Measurements from ENCODE around the gene CCDC149. TPM values are rescaled to one million over a fixed set of nuclear protein-coding genes. Genes with fewer than 3 reads are reported as not detected.

The CCDC149 gene
- total RNA-seq, 1 experiment from 2014 or later, result 5.3 TPM

- ChIA-PET POLR2A (no interaction called here), RAD21 (ENCODE audit: low non-redundant PET in 1 of 2, low total read pairs in 2 of 2, uncharacterized antibody in 2 of 2, unreplicated experiment in 2 of 2) (no interaction called here), CTCF (no interaction called here)
- Histone ChIP-seq H3K9me2 (ENCODE audit: insufficient read depth) (no peaks in the 10 kb centered on the region), H3K9me3 (ENCODE audit: control insufficient read depth in 1 of 2, insufficient read depth in 1 of 2, low read depth in 1 of 2, low read length in 2 of 2) (no peaks in the 10 kb centered on the region), H3K36me3 (ENCODE audit: control insufficient read depth in 1 of 2, insufficient read depth in 2 of 2, low read length in 2 of 2) (no peaks in the 10 kb centered on the region), H3K79me2 (ENCODE audit: insufficient read depth, low read length) (no peaks in the 10 kb centered on the region), H3K27ac (ENCODE audit: low read depth, low read length) (no peak overlapping the region), H3K4me3 (replicated peaks in 1 of 2; ENCODE audit: low read depth in 1 of 2, low read length in 2 of 2) (no peak overlapping the region), H3K9ac (ENCODE audit: low read length) (no peak overlapping the region), H3K4me2 (ENCODE audit: low read length) (no peak overlapping the region), H3K4me1 (ENCODE audit: control insufficient read depth in 1 of 2, insufficient read depth in 2 of 2, low read length in 2 of 2) (no peaks in the 10 kb centered on the region), H2AFZ (ENCODE audit: low read depth, low read length, poor library complexity, severe bottlenecking) (no peak overlapping the region), H4K20me1 (ENCODE audit: insufficient read depth) (no peaks in the 10 kb centered on the region), H3K27me3 (ENCODE audit: insufficient read depth, low read length) (peaks cover 11% of the 10 kb centered on the region; the same call in 1 of the 2 replicates)
- BruUV-seq (replicated peaks), result no TSS peak
- DNase-seq (ENCODE audit: low read depth, low spot score) (no peak), ATAC-seq (no peak)
- intact Hi-C loops (cut with micrococcal nuclease), result no loop called here
- no peak for TF ChIP-seq CTCF (IDR thresholded peaks at IDR 0.05 in 2 of 3, conservative IDR thresholded peaks at IDR 0.05 in 1 of 3; ENCODE audit: borderline replicate concordance in 1 of 3, insufficient read depth in 1 of 3, low read depth in 2 of 3, low read length in 2 of 3)
- TF ChIP-seq JUND (IDR thresholded peaks at IDR 0.05), result no peak
- TF ChIP-seq ELF1 (IDR thresholded peaks at IDR 0.05; ENCODE audit: borderline replicate concordance, low read depth), result no peak
- TF ChIP-seq ZNF274 (IDR thresholded peaks at IDR 0.05; ENCODE audit: low read depth, low read length), result no peak
These were observed 20.9 kb upstream of the CCDC149 start for GRCh38 chr4:24933684-24934275.

GRCh38 chr4:24932515-24933225, 19.8 kb upstream of the CCDC149 start:
- DNase-seq (ENCODE audit: low read depth, low spot score) (no peak), ATAC-seq (no peak)
- Histone ChIP-seq H3K4me1 (ENCODE audit: control insufficient read depth in 1 of 2, insufficient read depth in 2 of 2, low read length in 2 of 2) (no peaks in the 10 kb centered on the region), H3K79me2 (ENCODE audit: insufficient read depth, low read length) (no peaks in the 10 kb centered on the region), H3K9ac (ENCODE audit: low read length) (no peak overlapping the region), H3K9me2 (ENCODE audit: insufficient read depth) (no peaks in the 10 kb centered on the region), H3K9me3 (ENCODE audit: control insufficient read depth in 1 of 2, insufficient read depth in 1 of 2, low read depth in 1 of 2, low read length in 2 of 2) (no peaks in the 10 kb centered on the region), H2AFZ (ENCODE audit: low read depth, low read length, poor library complexity, severe bottlenecking) (no peak overlapping the region), H3K4me3 (replicated peaks in 1 of 2; ENCODE audit: low read depth in 1 of 2, low read length in 2 of 2) (no peak overlapping the region), H3K36me3 (ENCODE audit: control insufficient read depth in 1 of 2, insufficient read depth in 2 of 2, low read length in 2 of 2) (no peaks in the 10 kb centered on the region), H3K27me3 (ENCODE audit: insufficient read depth, low read length) (peaks cover 22% of the 10 kb centered on the region), H3K4me2 (ENCODE audit: low read length) (no peak overlapping the region), H4K20me1 (ENCODE audit: insufficient read depth) (no peaks in the 10 kb centered on the region), H3K27ac (ENCODE audit: low read depth, low read length) (no peak overlapping the region)
- ChIA-PET RAD21 (ENCODE audit: low non-redundant PET in 1 of 2, low total read pairs in 2 of 2, uncharacterized antibody in 2 of 2, unreplicated experiment in 2 of 2) (no interaction called here), POLR2A (no interaction called here), CTCF (no interaction called here)
- no TSS peak for BruUV-seq (replicated peaks)
- TF ChIP-seq FOSL1 (IDR thresholded peaks at IDR 0.05; ENCODE audit: low read depth), result no peak
- no peak for TF ChIP-seq RAD21 (IDR thresholded peaks at IDR 0.05; ENCODE audit: low read depth)
- TF ChIP-seq ZFX (IDR thresholded peaks at IDR 0.05), result no peak
- TF ChIP-seq MAX (IDR thresholded peaks at IDR 0.05), result no peak
- no peak for TF ChIP-seq JUND (IDR thresholded peaks at IDR 0.05)
- no peak for TF ChIP-seq POLR2A (IDR thresholded peaks at IDR 0.05; ENCODE audit: borderline replicate concordance, extremely low read depth, insufficient read depth, insufficient read length)
- no peak for TF ChIP-seq EZH2 (IDR thresholded peaks at IDR 0.05)
- TF ChIP-seq ZBTB33 (IDR thresholded peaks at IDR 0.05; ENCODE audit: extremely low read depth, insufficient replicate concordance, low read length), result no peak
- TF ChIP-seq TCF7L2 (IDR thresholded peaks at IDR 0.05; ENCODE audit: borderline replicate concordance, extremely low read depth, insufficient read depth, insufficient read length), result no peak
- TF ChIP-seq POLR2AphosphoS5 (IDR thresholded peaks at IDR 0.05; ENCODE audit: low read depth, low read length), result no peak
- intact Hi-C loops (cut with micrococcal nuclease), result no loop called here
